ENCODE data around the gene FNDC8.
"Not testable (repeated sequence)": the region's sequence is repeated elsewhere in the genome, so short reads cannot be mapped to it uniquely, and the experiment has no call there.

FNDC8 gene

GRCh38 chr17:35095741-35096140 is 25.7 kb upstream of the FNDC8 start:
- DNase-seq = no peak

DNA sequence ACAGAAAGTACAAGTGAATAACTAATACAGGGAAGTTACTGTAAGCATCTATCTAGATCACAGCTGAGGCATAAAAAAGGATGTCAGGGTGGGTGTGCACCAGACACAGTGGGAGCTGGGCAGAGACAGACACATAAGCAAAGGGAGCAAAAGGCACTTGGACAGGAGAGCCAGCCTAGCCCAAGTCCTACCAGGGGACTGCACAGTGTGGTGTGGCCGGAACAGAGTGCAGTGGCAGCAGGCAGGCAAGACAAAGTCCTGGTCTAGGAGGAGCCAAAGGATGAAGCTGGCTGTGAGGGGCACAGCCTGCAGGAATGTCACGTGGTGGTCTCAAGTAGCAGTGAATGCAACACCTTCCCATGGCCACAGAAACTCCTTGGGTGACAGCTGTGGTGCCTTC is 23.6 kb upstream of the FNDC8 start:
- DNase-seq = no peak

DNA sequence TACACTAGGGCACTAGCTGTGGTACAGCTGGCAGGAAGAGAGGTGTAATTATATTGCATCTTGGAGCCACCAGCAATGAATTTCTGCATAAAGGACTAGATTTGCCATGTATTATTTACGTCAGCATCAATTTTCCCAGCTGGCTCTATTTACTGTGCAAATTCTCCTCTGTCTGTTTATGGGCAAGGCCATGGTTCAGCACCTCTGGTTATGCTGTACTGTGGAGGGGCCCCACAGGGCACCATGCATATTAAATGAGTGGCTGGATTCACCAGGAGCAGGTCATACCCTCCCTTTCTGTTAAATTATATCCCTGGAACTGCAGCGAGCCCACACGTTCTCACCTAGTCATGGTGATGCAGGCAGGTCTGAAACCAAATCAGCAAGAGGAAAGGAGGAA is 21.5 kb upstream of the FNDC8 start:
- no peak for DNase-seq

DNA sequence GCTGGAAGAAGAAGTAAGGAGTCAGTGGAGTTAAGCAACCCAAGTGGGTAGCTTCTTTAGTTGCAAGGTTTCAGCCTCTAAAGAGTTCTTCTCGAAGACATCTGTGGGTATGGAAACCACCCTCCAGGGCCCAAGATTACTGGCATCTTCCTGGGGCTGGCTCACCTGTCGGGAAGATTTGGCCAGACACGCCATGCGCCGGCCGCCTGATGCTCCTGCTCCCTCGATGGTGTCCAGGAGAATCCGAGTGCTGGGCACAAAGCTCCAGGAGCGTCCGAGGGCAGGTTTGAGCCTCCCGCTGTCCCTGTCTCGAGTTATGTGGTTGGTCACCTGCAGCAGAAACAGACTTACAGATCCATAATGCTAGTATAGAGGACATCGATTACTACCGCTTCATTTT is 20.4 kb upstream of the FNDC8 start:
- no peak for DNase-seq

- DNase-seq = no peak
Measured at GRCh38 chr17:35101725-35102124, 19.7 kb upstream of the FNDC8 start.

- no peak for DNase-seq
Measured at GRCh38 chr17:35103271-35103670, 18.1 kb upstream of the FNDC8 start.

DNA sequence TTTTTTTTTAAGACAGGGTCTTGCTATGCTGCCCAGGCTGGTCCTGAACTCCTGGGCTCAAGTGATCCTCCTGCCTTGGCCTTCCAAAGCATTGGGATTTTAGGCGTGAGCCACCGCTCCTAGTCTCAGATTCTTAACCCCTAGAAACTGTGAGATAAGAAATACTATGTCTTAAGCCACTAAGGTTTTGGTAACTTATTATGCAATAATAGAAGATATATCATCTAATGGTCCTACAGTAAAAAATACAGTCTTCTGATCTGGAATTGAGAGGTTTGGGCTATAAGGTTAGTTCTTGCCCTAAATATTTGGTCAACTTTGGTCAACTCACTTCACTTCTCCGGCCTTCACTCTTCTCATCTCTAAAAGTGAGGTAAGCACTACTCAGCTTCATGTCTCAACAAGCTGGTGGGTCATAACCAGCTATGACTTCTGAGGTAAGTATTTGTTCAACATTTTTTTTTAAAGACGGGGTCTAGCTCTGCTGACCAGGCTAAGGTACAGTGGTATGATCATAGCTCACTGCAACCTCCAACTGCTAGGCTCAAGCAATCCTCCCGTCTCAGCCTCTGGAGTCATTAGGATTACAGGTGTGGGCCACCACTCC is 16.5 kb upstream of the FNDC8 start:
- no peak for DNase-seq

GRCh38 chr17:35110791-35111190 is 10.6 kb upstream of the FNDC8 start:
- DNase-seq = not testable (repeated sequence)

DNA sequence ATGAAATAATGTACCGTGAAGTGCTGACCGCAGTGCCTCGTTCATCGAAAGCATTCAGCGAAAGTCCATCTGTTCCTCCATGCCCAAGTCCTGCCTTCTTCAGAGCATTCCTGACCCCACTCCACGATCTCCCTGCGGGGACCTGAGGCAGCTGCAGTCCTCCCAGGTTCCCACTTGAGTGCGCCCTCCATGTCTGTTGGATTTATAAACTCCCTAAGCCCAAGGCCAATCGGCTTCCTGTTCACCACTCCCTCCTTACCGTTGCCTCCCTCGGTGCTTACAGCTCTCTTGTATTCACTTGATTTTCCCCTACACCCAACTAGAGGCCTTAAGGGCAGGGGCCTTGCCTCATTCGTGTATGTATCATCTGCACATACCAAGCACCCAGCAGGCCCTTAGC is 4.6 kb upstream of the FNDC8 start:
- DNase-seq = no peak

GRCh38 chr17:35117984-35118383 is 3.4 kb upstream of the FNDC8 start:
- no peak for DNase-seq

GRCh38 chr17:35119370-35120165 is 1.8 kb upstream of the FNDC8 start, which contains the start of gene RAD51D:
Gene RAD51D (minus strand): TSS chr17:35119860. CDS start chr17:35119613, 247 bp downstream.
- peak; percentile 72 for DNase-seq

DNA sequence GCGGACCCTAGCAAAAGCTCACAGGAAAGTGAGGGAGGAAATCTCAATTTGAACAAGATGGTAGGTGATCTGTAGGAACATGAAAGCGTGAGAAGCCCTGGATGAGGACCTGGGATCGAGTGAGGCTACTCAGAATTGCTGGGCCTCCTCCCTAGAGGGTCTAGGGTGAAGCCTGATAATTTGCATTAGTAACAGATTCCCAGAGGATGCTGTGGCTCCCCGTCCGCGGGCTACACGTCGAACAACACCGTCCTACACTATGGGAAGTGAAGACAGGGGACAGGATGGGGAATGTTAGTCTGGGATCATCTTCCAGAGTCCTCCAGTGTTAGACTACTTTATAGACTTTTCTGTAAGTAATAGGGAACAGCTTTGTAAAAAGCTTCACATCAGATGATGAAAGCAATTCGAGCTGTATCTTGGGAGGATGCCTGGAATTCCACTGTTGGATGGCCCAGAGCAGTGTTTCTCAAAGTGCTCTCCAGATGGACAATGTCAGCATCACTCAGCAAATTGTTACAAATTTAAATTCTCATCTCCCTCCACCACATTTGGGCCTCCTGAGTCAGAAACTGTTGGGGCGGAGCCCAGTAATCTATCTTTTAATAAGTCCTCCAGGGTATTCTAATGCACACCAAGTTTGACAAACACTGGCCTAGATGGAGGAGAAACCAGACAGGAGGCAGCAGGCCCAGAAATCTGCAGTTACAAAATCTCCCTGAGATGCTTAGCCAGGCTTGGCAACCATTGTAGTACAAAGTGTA is 6.5 kb downstream of the FNDC8 start:
- no peak for DNase-seq

- DNase-seq = no peak
Measured at GRCh38 chr17:35129154-35129972, 7.9 kb downstream of the FNDC8 start.

GRCh38 chr17:35129973-35130351 is 8.5 kb downstream of the FNDC8 start:
- DNase-seq = no peak

DNA sequence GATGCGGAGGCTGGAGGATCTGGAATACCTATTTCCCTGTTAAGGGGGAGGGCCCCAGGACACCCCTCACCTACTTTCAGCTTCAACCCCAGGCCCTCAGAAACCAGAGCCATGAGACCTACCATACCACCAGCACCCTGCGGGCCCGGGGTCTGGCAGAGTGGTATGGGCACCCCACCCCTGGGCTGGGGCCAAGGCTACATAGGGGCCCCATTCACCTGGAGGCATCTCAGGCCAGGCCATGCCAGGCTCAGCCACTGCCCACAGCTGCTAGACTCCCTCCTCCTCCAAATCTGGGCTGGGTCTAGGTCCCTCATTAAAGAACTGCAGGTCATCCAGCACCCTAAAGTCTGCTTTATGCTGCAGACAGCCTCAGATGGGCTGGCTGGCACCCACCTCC is 9.0 kb downstream of the FNDC8 start:
- DNase-seq = no peak

DNA sequence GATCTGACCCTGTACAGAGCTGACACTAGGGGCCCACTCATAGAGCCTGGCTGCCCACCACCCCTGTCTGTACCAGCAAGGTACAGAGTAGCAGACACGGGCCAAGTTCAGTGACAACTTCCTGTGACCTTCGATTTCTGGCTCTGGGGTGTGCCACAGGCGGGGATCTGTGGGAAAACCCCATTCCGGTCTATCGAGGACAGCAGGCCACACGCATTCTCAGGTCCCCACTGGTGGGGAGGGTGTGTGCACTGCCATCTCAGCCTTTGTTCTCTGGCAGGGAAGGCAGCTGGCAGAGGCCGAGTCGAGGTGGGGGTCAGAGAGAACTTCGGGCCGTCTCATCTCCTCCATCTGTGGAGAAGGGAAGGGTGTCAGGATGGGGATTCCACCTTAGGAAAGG is 10.7 kb downstream of the FNDC8 start:
- DNase-seq = no peak

DNA sequence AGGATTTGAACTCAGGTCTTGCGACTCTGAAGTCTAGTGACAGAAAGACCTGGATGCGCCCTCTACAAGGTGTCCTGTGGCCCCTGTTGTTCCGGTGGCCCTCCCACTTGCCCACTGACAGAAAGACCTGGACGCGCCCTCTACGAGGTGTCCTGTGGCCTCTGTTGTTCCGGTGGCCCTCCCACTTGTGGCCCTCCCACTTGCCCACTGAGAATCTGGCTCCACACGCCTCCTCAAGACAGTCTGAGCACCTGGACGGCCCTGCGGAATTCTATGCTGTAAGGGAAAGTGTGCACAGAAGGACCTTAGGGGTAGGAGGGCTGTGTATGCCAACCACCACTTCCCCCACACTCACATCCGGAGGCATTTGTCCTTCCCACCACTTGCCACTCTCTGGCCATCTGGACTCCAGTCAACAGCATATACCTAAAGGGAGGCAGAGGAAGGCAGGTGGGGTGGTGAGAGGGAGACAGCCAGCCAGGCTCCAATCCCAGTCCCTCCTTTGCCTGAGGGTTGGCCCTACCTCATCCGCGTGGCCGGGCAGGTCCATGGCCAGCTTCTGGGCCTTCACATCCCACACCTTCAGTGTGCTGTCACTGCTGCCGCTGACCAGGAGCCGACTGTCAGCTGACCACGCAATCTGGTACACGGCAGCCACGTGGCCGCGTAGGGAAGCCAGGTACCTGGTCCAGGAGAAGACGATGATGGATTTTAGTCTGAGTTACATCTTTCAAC is 11.6 kb downstream of the FNDC8 start:
- DNase-seq = no peak

DNA sequence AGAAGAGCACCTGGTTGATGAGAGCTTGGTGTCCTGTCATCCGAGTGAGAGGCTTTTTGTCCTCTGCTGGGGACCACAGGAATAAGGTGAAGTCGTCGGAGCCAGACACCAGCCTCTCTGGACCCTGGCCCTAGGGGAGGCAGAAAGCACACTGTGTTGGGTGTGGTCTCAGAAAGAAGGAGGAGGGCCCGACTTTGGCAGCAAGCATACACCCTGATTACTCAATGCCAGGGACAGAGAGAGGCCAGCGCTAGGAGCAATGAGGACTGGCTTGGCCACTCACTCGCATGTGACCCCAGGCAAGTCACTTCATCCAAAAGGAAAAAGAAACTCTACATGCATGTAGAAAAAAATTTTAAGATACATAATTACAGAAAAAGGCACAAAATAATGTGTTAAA is 13.9 kb downstream of the FNDC8 start:
- DNase-seq = no peak

DNA sequence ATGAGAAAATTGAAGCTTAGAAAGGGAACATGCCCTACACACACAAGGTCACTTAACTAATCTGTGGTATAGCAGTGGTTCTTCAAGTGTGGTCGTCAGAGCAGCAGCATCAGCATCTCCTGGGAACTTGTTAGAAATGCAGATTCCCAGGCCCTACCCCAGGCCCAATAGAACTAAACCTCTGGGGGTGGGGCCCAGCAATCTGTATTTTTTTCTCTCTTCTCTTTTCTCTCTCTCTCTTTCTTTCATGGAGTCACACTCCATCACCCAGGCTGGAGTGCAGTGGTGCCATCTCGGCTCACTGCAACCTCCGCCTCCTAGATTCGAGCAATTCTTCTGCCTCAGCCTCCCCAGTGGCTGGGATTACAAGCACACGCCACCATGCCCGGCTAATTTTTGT is 16.8 kb downstream of the FNDC8 start:
- no peak for DNase-seq

- peak; percentile 86 for DNase-seq
Measured at GRCh38 chr17:35141681-35142466, 20.5 kb downstream of the FNDC8 start, which contains the start of gene NLE1. Gene NLE1 (minus strand): TSS chr17:35142303. CDS start chr17:35142275, 28 bp downstream.

DNA sequence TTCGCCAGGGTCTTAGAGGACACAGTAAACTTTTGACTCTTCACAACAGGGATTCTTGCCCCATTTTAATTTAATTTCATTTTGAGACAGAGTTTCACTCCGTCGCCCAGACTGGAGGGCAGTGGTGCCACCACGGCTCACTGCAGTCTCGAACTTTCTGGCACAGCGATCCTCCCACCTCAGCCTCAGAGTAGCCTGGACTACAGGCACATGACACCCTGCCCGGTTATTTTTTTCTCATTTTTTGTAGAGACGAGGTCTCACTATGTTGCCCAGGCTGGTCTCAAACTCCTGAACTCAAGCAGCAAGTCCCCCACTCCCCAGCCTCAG is 21.0 kb downstream of the FNDC8 start:
- DNase-seq = no peak

All from T-helper 9 cell (primary cell).